ENCODE data around the gene TMEM255A.
"Not testable (repeated sequence)": the region's sequence is repeated elsewhere in the genome, so short reads cannot be mapped to it uniquely, and the experiment has no call there.

- TF ChIP-seq CTCF, POLR2A, POLR2AphosphoS5 (IDR thresholded peaks at IDR 0.05): not testable (repeated sequence)
These were observed 33.3 kb upstream of the TMEM255A start for GRCh38 chrX:120344566-120344965.
